Stimulated activated CD4-positive, alpha-beta T cell treated with anti-CD3 and anti-CD28 coated beads, Interleukin-1b, Interleukin-23, amount 100 ng/mL, for 1 hour (primary cell): ENCODE data around the gene TMEM39A.

Experiments
- DNase-seq, 2 donors: peaks; one replicate each; pipeline ENCODE4 v3.0.0-alpha.2; 2020; ENCODE audit warnings: low read depth in 2 of 2

Gene TMEM39A

GRCh38 chr3:119463171-119464169 is at the start of gene TMEM39A:
TSS of gene TMEM39A (minus strand) at chr3:119463615. CDS start at chr3:119462074, 1,541 bp downstream.
- DNase-seq: peak; percentile 93 to 97

- DNase-seq: no peak
Observed at GRCh38 chr3:119510690-119511089, 47.3 kb upstream of the TMEM39A start.

GRCh38 chr3:119508172-119508845 is 44.9 kb upstream of the TMEM39A start:
- no peak for DNase-seq

- no peak for DNase-seq
Observed at GRCh38 chr3:119507404-119507803, 44.0 kb upstream of the TMEM39A start.

- DNase-seq: no peak
Observed at GRCh38 chr3:119506631-119507030, 43.2 kb upstream of the TMEM39A start.

- DNase-seq: no peak
Observed at GRCh38 chr3:119500901-119501300, 37.5 kb upstream of the TMEM39A start.

GRCh38 chr3:119500265-119500664 is 36.9 kb upstream of the TMEM39A start:
- DNase-seq: no peak

- peak; percentile 88 to 94 for DNase-seq
Observed at GRCh38 chr3:119498186-119499011, 35.0 kb upstream of the TMEM39A start, which contains the start of gene TIMMDC1. TSS of gene TIMMDC1 (plus strand) at chr3:119498547. CDS start at chr3:119498734, 187 bp downstream.

- no peak for DNase-seq
Observed at GRCh38 chr3:119497820-119498185, 34.4 kb upstream of the TMEM39A start.

- no peak for DNase-seq
Observed at GRCh38 chr3:119494597-119494996, 31.2 kb upstream of the TMEM39A start.

GRCh38 chr3:119492810-119493209 is 29.4 kb upstream of the TMEM39A start:
- no peak for DNase-seq

GRCh38 chr3:119492128-119492527 is 28.7 kb upstream of the TMEM39A start:
- no peak for DNase-seq

GRCh38 chr3:119490153-119490552 is 26.7 kb upstream of the TMEM39A start:
- DNase-seq: no peak

- no peak for DNase-seq
Observed at GRCh38 chr3:119485563-119485962, 22.1 kb upstream of the TMEM39A start.

GRCh38 chr3:119483101-119483500 is 19.7 kb upstream of the TMEM39A start:
- no peak for DNase-seq

- DNase-seq: no peak
Observed at GRCh38 chr3:119481079-119481478, 17.7 kb upstream of the TMEM39A start.

GRCh38 chr3:119470866-119471265 is 7.5 kb upstream of the TMEM39A start:
- no peak for DNase-seq

- DNase-seq: no peak
Observed at GRCh38 chr3:119469418-119470189, 6.2 kb upstream of the TMEM39A start.

- DNase-seq: no peak
Observed at GRCh38 chr3:119468041-119468440, 4.6 kb upstream of the TMEM39A start.

- DNase-seq: no peak
Observed at GRCh38 chr3:119457246-119457645, 6.2 kb downstream of the TMEM39A start.

- DNase-seq: no peak
Observed at GRCh38 chr3:119456469-119456868, 6.9 kb downstream of the TMEM39A start.
